ENCODE data around the gene ZMAT2. TPM values are rescaled to one million over a fixed set of nuclear protein-coding genes. Genes with fewer than 3 reads are reported as not detected.
"Not testable (repeated sequence)": the region's sequence is repeated elsewhere in the genome, so short reads cannot be mapped to it uniquely, and the experiment has no call there.

Gene ZMAT2
- total RNA-seq, 2 experiments from 2014 or later = 49.9 to 55.3 TPM

DNA sequence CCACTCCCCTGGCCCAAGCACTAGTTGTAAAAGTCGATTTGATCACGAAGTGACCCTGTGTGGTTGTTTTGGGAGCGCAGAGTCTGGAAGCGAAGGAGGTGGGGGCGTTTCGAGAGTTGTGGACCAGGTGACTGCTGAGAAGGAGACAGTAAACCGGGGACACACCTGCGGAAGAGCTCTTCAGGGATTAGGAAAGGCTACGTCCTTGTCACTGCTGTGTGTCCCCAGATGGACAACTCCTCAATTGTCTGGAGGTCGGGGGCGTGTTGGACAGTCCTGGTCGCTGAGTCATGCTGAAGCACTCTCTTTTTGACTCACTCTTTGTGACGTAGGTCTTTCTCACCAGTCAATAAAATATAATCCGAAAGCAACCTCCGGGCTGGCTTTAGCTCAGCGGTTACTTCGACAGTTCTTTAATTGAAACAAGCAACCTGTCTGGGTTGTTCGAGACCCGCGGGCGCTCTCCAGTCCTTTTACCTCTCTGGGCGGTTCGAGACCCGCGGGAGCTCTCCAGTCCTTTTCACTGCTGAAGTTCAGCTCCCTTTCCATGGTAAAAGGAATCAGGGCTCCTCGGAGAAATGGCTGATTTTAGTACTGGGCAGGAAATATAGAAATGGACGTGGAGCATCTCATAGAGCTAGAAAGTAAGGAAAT is 10.8 kb downstream of the ZMAT2 start:
- intact Hi-C loops (cut with DNase I, micrococcal nuclease) = loop anchor here (1.0 to 10.0 kb wide), 15 partner anchors 11 to 609 kb away; partner anchors contain the start of genes APBB3 (in 2 of the 2), PFDN1 (in 2 of the 2), SLC35A4 (in 2 of the 2) and ANKHD1 (in 1 of the 2)

GRCh38 chr5:140711794-140712193 is 11.5 kb downstream of the ZMAT2 start:
- H3K9me3 Mint-ChIP-seq (ENCODE audit: low read depth) = no peaks in the 10 kb centered on the region
- ChIA-PET POLR2A (interaction anchor here (0.6 to 2.2 kb wide), 6 partner anchors 12 to 310 kb away, joined by 3 to 11 read pairs (median 4); partner anchors contain the start of genes ANKHD1, HARS1, HARS2 and IK), CTCF (interaction anchor here (0.6 to 2.1 kb wide), 12 partner anchors 8 to 499 kb away, joined by 3 to 9 read pairs (median 4); partner anchors contain the start of genes ANKHD1, HARS1, HARS2 and ZMAT2)
- H3K4me1 Mint-ChIP-seq = peaks cover 18% of the 10 kb centered on the region
- ATAC-seq (no peak), DNase-seq (no peak)
- peaks cover 10% of the 10 kb centered on the region for H3K36me3 Mint-ChIP-seq (ENCODE audit: low read depth)
- peak overlapping the region; percentile 86 for H3K4me3 Mint-ChIP-seq
- no peak overlapping the region for H3K27ac Mint-ChIP-seq
- intact Hi-C loops (cut with DNase I, micrococcal nuclease) = loop anchor here (1.0 to 10.0 kb wide), 15 partner anchors 11 to 609 kb away; partner anchors contain the start of genes APBB3 (in 2 of the 2), PFDN1 (in 2 of the 2), SLC35A4 (in 2 of the 2) and ANKHD1 (in 1 of the 2)
- H3K27me3 Mint-ChIP-seq = no peaks in the 10 kb centered on the region

More for the DNA sequence above, 10.8 kb downstream of the ZMAT2 start:
- DNase-seq (peak; percentile 93), ATAC-seq (peak; percentile 95)
- Mint-ChIP-seq H3K27me3 (no peaks in the 10 kb centered on the region), H3K36me3 (ENCODE audit: low read depth) (peaks cover 16% of the 10 kb centered on the region), H3K4me3 (peak overlapping the region; percentile 86), H3K27ac (peak overlapping the region; percentile 97), H3K9me3 (ENCODE audit: low read depth) (no peaks in the 10 kb centered on the region), H3K4me1 (peaks cover 18% of the 10 kb centered on the region)
- POLR2A ChIA-PET = interaction anchor here (0.6 to 2.2 kb wide), 10 partner anchors 11 to 1119 kb away, joined by 3 to 11 read pairs (median 3); partner anchors contain the start of genes ANKHD1, HARS1, HARS2 and IK
- CTCF ChIA-PET = interaction anchor here (0.6 to 2.1 kb wide), 15 partner anchors 9 to 908 kb away, joined by 3 to 9 read pairs (median 4); partner anchors contain the start of genes ANKHD1, HARS1, HARS2 and ZMAT2

GRCh38 chr5:140713562-140714094 is 13.4 kb downstream of the ZMAT2 start:
- ChIA-PET POLR2A (no interaction called here), CTCF (no interaction called here)
- no peak overlapping the region for H3K4me3 Mint-ChIP-seq
- H3K36me3 Mint-ChIP-seq (ENCODE audit: low read depth) = peaks cover 4% of the 10 kb centered on the region
- no peak overlapping the region for H3K27ac Mint-ChIP-seq
- H3K9me3 Mint-ChIP-seq (ENCODE audit: low read depth) = no peaks in the 10 kb centered on the region
- intact Hi-C loops (cut with DNase I, micrococcal nuclease) = loop anchor here (5.0 to 10.0 kb wide), 3 partner anchors 151 to 539 kb away; partner anchors contain the start of genes APBB3 (in 1 of the 2), CYSTM1 (in 1 of the 2), PFDN1 (in 1 of the 2) and SLC35A4 (in 1 of the 2)
- ATAC-seq (no peak), DNase-seq (no peak)
- H3K27me3 Mint-ChIP-seq = no peaks in the 10 kb centered on the region
- H3K4me1 Mint-ChIP-seq = peaks cover 18% of the 10 kb centered on the region

DNA sequence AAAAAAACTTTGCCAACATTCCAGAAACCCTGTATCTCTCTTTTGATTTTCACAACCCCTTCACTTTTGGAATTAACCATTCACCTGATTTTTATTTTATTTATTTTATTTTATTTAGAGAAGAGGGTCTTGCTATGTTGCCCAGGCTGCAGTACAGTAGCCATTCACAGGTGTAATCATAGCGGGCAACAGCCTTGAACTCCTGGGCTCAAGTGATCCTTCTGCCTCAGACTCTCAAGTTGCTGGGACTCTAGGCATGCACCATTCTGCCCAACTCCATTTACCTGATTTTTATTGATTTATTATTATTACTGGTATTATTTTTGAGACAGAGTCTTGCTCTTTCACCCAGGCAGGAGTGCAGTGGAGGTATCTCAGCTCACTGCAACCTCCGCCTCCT is 16.0 kb downstream of the ZMAT2 start:
- CTCF ChIA-PET = interaction anchor here (0.9 kb wide), 1 partner anchor 472 kb away, joined by 3 read pairs; no protein-coding TSS in a partner anchor
- H3K4me1 Mint-ChIP-seq = peaks cover 12% of the 10 kb centered on the region
- POLR2A ChIA-PET; H3K36me3 Mint-ChIP-seq (ENCODE audit: low read depth); ATAC-seq; DNase-seq; H3K27me3 Mint-ChIP-seq; H3K27ac Mint-ChIP-seq; H3K9me3 Mint-ChIP-seq (ENCODE audit: low read depth); H3K4me3 Mint-ChIP-seq: not testable (repeated sequence)
- intact Hi-C loops (cut with DNase I, micrococcal nuclease) = loop anchor here in 1 of 2 experiments (10.0 kb wide), 1 partner anchor 541 kb away; the partner anchor contains the start of gene CYSTM1

DNA sequence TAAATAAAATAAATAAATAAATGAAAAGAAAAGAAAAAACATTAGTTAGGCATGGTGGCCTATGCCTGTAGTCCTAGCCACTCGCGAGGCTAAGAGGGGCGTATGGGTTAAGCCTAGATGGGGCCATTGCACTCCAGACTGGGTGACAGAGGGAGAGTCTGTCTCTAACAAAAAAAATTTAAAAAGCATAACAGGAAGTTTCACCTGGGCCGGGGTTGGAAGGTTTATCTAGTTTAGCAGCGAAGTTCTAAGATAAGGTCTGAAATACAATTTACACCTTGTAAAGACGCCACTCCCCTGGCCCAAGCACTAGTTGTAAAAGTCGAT is 18.0 kb downstream of the ZMAT2 start:
- H3K9me3 Mint-ChIP-seq (ENCODE audit: low read depth) = no peaks in the 10 kb centered on the region
- DNase-seq (no peak), ATAC-seq (no peak)
- POLR2A ChIA-PET = no interaction called here
- no peaks in the 10 kb centered on the region for H3K36me3 Mint-ChIP-seq (ENCODE audit: low read depth)
- no peak overlapping the region for H3K4me3 Mint-ChIP-seq
- H3K27me3 Mint-ChIP-seq = peaks cover 7% of the 10 kb centered on the region
- H3K27ac Mint-ChIP-seq = no peak overlapping the region
- intact Hi-C loops (cut with DNase I, micrococcal nuclease) = loop anchor here in 1 of 2 experiments (2.0 to 10.0 kb wide), 2 partner anchors 473 to 543 kb away; partner anchors contain the start of gene CYSTM1
- H3K4me1 Mint-ChIP-seq = peaks cover 4% of the 10 kb centered on the region
- CTCF ChIA-PET = interaction anchor here (0.6 to 1.0 kb wide), 2 partner anchors 344 to 346 kb away, joined by 3 to 4 read pairs; no protein-coding TSS in a partner anchor

DNA sequence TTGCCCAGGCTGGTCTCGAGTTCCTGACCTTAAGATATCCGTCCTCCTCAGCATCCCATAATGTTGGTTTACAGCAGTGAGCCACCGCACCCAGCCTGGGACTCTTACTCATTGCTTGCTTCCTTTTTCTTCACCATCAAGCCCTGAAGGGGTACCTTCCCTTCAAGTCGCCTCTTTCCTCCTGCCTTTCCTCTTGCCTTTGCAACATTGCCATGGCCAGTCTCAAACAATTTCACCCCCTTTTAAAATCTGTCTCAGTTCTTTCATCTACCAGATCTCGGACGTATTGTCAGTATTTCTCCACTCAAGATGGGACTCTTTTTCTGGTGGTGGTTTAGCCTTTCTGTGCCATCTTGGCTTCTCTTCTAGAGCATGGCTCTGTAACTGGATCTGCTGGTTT is 20.5 kb downstream of the ZMAT2 start:
- POLR2A ChIA-PET = interaction anchor here (0.7 kb wide), 1 partner anchor 74 kb away, joined by 3 read pairs; the partner anchor contains the start of genes IK and NDUFA2
- intact Hi-C loops (cut with DNase I, micrococcal nuclease) = loop anchor here (1.0 to 5.0 kb wide), 5 partner anchors 145 to 478 kb away; no protein-coding TSS in a partner anchor

GRCh38 chr5:140721395-140721794 is 21.1 kb downstream of the ZMAT2 start:
- ATAC-seq; H3K4me3 Mint-ChIP-seq; H3K27ac Mint-ChIP-seq; H3K9me3 Mint-ChIP-seq (ENCODE audit: low read depth); H3K36me3 Mint-ChIP-seq (ENCODE audit: low read depth); DNase-seq; POLR2A ChIA-PET: not testable (repeated sequence)
- Mint-ChIP-seq H3K4me1 (peaks cover 12% of the 10 kb centered on the region), H3K27me3 (peaks cover 18% of the 10 kb centered on the region)
- CTCF ChIA-PET = interaction anchor here (0.9 to 1.6 kb wide), 6 partner anchors 11 to 363 kb away, joined by 3 to 9 read pairs (median 6); no protein-coding TSS in a partner anchor
- intact Hi-C loops (cut with DNase I, micrococcal nuclease) = loop anchor here in 1 of 2 experiments (2.0 to 5.0 kb wide), 2 partner anchors 359 to 479 kb away; no protein-coding TSS in a partner anchor

More for the DNA sequence above, 20.5 kb downstream of the ZMAT2 start:
- not testable (repeated sequence) for H3K4me3 Mint-ChIP-seq; H3K4me1 Mint-ChIP-seq; DNase-seq; ATAC-seq; H3K27ac Mint-ChIP-seq; H3K36me3 Mint-ChIP-seq (ENCODE audit: low read depth); H3K9me3 Mint-ChIP-seq (ENCODE audit: low read depth)
- CTCF ChIA-PET = interaction anchor here (0.6 to 1.6 kb wide), 13 partner anchors 13 to 608 kb away, joined by 3 to 9 read pairs (median 3); partner anchors contain the start of genes EIF4EBP3 and HBEGF
- H3K27me3 Mint-ChIP-seq = peaks cover 14% of the 10 kb centered on the region

DNA sequence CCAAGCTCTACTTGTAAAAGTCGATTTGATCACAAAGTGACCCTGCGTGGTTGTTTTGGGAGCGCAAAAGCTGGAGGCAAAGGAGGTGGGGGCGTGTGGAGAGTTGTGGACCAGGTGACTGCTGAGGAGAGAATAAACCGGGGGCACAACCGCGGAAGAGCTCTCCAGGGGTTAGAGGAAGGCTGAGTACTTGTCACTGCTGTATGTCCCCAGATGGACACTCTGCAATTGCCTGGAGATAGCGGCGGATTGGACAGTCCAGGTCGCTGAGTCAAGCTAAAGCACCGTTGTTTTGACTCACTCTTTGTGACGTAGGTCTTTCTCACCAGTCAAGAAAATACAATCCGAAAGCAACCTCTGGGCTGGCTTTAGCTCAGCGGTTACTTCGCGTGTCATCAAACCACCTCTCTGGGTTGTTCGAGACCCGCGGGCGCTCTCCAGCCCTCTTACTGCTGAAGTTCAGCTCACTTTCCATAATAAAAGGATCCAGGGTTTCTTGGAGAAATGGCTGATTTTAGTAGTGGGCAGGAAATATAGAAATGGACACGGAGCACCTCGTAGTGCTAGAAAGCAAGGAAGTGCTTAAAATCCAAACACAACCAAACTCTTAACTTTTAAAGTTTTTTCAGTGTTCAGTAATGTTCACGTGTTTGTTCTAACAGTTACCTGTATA is 25.7 kb downstream of the ZMAT2 start:
- intact Hi-C loops (cut with DNase I, micrococcal nuclease) = loop anchor here (1.0 to 2.0 kb wide), 2 partner anchors 15 kb away; no protein-coding TSS in a partner anchor
- Mint-ChIP-seq H3K36me3 (ENCODE audit: low read depth) (no peaks in the 10 kb centered on the region), H3K4me3 (peak overlapping the region; percentile 67), H3K27ac (peak overlapping the region; percentile 45), H3K27me3 (peaks cover 22% of the 10 kb centered on the region), H3K9me3 (ENCODE audit: low read depth) (no peaks in the 10 kb centered on the region), H3K4me1 (peaks cover 11% of the 10 kb centered on the region)
- POLR2A ChIA-PET = interaction anchor here (0.6 to 1.3 kb wide), 3 partner anchors 15 to 486 kb away, joined by 3 read pairs; partner anchors contain the start of genes IK and NDUFA2
- DNase-seq = peak; percentile 87
- peak; percentile 94 for ATAC-seq
- CTCF ChIA-PET = interaction anchor here (0.8 to 1.5 kb wide), 8 partner anchors 11 to 374 kb away, joined by 3 to 6 read pairs (median 3); partner anchors contain the start of gene ZMAT2

DNA sequence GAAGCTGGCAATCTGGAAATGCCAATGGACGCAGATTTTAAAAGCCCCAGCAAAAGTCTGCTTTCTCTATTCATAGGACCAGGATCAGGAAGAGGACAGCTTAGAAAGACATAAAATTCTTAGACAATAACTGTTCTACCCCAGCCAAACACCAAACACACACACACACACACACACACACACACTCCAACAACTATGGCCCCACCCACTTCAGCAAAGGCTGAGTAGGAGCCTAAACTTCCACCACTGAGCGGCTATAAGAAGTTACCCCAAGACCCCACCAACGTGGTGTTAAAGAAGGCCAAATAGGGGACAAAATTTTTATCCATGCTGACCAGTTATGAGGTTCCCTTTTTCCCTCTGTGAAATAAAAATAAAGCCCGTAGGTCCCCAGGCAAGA is 32.9 kb downstream of the ZMAT2 start:
- peaks cover 7% of the 10 kb centered on the region for H3K9me3 Mint-ChIP-seq (ENCODE audit: low read depth)
- no peak for ATAC-seq
- H3K36me3 Mint-ChIP-seq (ENCODE audit: low read depth) = no peaks in the 10 kb centered on the region
- CTCF ChIA-PET = no interaction called here
- intact Hi-C loops (cut with DNase I, micrococcal nuclease) = no loop called here
- DNase-seq = no peak
- H3K4me1 Mint-ChIP-seq = no peaks in the 10 kb centered on the region
- POLR2A ChIA-PET = no interaction called here
- no peak overlapping the region for H3K27ac Mint-ChIP-seq
- no peak overlapping the region for H3K4me3 Mint-ChIP-seq
- peaks cover 27% of the 10 kb centered on the region for H3K27me3 Mint-ChIP-seq

GRCh38 chr5:140734354-140734753 is 34.1 kb downstream of the ZMAT2 start:
- intact Hi-C loops (cut with DNase I, micrococcal nuclease) = no loop called here
- Mint-ChIP-seq H3K9me3 (ENCODE audit: low read depth) (peaks cover 7% of the 10 kb centered on the region), H3K4me3 (no peak overlapping the region), H3K4me1 (no peaks in the 10 kb centered on the region), H3K27me3 (peaks cover 26% of the 10 kb centered on the region), H3K27ac (no peak overlapping the region), H3K36me3 (ENCODE audit: low read depth) (no peaks in the 10 kb centered on the region)
- ChIA-PET CTCF (interaction anchor here (0.7 to 1.5 kb wide), 4 partner anchors 12 to 63 kb away, joined by 3 read pairs; no protein-coding TSS in a partner anchor), POLR2A (no interaction called here)
- DNase-seq = no peak
- ATAC-seq = no peak
